ENCODE data around the gene JCAD. TPM values are rescaled to one million over a fixed set of nuclear protein-coding genes. Genes with fewer than 3 reads are reported as not detected.

Gene JCAD
- total and polyA plus RNA-seq, 9 of the 15 experiments (the other 6 are each of a cell fraction or from before 2014, with no cell fraction given): not detected

DNA sequence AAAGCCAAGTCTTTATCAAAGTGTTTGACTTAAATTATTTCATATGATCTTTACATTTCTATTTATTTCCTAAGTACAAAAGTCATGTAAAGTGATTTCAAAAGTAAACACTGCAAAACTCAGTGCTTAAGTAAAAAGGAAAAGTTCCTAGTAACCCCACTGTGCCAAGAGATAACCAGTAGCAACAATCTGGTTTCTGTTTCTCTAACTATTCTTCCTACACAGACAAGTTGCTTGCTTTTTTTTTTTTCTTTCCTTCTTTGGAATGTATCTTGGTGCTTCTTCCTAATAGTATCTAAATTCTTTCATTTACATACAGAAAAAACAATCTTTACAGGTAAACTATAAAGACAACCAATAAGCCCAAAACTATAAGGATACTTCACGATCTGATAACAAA is 3.1 kb downstream of the JCAD start:
- no peak overlapping the region for H3K27ac ChIP-seq (ENCODE audit: extremely low read depth, low read depth, low read length)
- H3K4me2 ChIP-seq (ENCODE audit: insufficient read depth, low read length): no peak overlapping the region
- no peaks in the 10 kb centered on the region for H3K9me3 ChIP-seq (replicated peaks; ENCODE audit: control insufficient read depth, insufficient read depth, low read depth, low read length)
- no peaks in the 10 kb centered on the region for H3K79me2 ChIP-seq (ENCODE audit: control insufficient read depth, insufficient read depth, low read length)
- no peak for DNase-seq (ENCODE audit: extremely low read depth in 1 of 4, low spot score in 3 of 4)
- ChIA-PET CTCF (ENCODE audit: low intra/inter-chr PET ratio) (no interaction called here), POLR2A (no interaction called here)
- peaks cover 8 to 31% of the 10 kb centered on the region in 2 experiments; a peak in 4 of 5 replicates for H3K27me3 ChIP-seq (ENCODE audit: control insufficient read depth in 2 of 2, insufficient read depth in 2 of 2, low read length in 2 of 2)
- peaks cover 4% of the 10 kb centered on the region; the same call in 1 of the 2 replicates for H4K20me1 ChIP-seq (replicated peaks; ENCODE audit: control insufficient read depth, insufficient read depth, low read length)
- no peak for ATAC-seq
- in situ Hi-C loops (cut with MboI): no loop called here
- H3K4me3 ChIP-seq: no peak overlapping the region
- WGBS (ENCODE audit: insufficient coverage, low coverage, missing lambda C conversion rate): 0% methylated on average over 1 of the region's 1 CpG
- no peak for FAIRE-seq
- H3K9me1 ChIP-seq (ENCODE audit: control insufficient read depth, insufficient read depth, low read length): no peaks in the 10 kb centered on the region
- BruUV-seq (replicated peaks): no TSS peak
- H3K36me3 ChIP-seq (ENCODE audit: control insufficient read depth, insufficient read depth, low read length): no peaks in the 10 kb centered on the region
- intact Hi-C loops (cut with micrococcal nuclease): no loop called here
- H2AFZ ChIP-seq (ENCODE audit: low read depth, low read length): no peak overlapping the region
- peaks cover 0 to 10% of the 10 kb centered on the region in 2 experiments; a peak in 2 of 5 replicates for H3K4me1 ChIP-seq (replicated peaks in 1 of 2; ENCODE audit: control insufficient read depth in 2 of 2, insufficient read depth in 2 of 2, low read length in 2 of 2)
- H3K9ac ChIP-seq (ENCODE audit: insufficient read depth in 1 of 2, low read depth in 2 of 2, low read length in 2 of 2): no peak overlapping the region
- TF ChIP-seq PRMT5 (CRISPR knock-in tag; IDR thresholded peaks at IDR 0.05) (no peak), CREB1 (IDR thresholded peaks at IDR 0.05) (no peak), CREB1 (CRISPR knock-in tag; IDR thresholded peaks at IDR 0.05) (no peak), TCF7 (IDR thresholded peaks at IDR 0.05; ENCODE audit: borderline replicate concordance) (no peak), OTX1 (CRISPR knock-in tag; IDR thresholded peaks at IDR 0.05) (no peak), ZNF121 (CRISPR knock-in tag; conservative IDR thresholded peaks at IDR 0.05) (no peak), HOXB6 (CRISPR knock-in tag; IDR thresholded peaks at IDR 0.05; ENCODE audit: borderline replicate concordance) (no peak), ZNF431 (CRISPR knock-in tag; IDR thresholded peaks at IDR 0.05) (no peak), ZNF263 (CRISPR knock-in tag; IDR thresholded peaks at IDR 0.05; ENCODE audit: borderline replicate concordance) (no peak), CHD7 (IDR thresholded peaks at IDR 0.05; ENCODE audit: low read depth, low read length) (no peak), ZNF589 (CRISPR knock-in tag; IDR thresholded peaks at IDR 0.05; ENCODE audit: low read depth) (no peak)
- TF ChIP-seq, protein P1, sequence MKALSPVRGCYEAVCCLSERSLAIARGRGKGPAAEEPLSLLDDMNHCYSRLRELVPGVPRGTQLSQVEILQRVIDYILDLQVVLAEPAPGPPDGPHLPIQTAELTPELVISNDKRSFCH (CRISPR knock-in tag; IDR thresholded peaks at IDR 0.05): no peak
- TF ChIP-seq, protein P1 (tag; IDR thresholded peaks at IDR 0.05): no peak

Data from K562 (cell line).